ENCODE measurements around the gene CHAF1B.
"Not testable (repeated sequence)": the region's sequence is repeated elsewhere in the genome, so short reads cannot be mapped to it uniquely, and the experiment has no call there.

The CHAF1B gene

GRCh38 chr21:36396971-36397370, 11.8 kb downstream of the CHAF1B start:
- Histone ChIP-seq H3K4me1 (ENCODE audit: insufficient read depth, low read length) (no peaks in the 10 kb centered on the region), H2AFZ (ENCODE audit: low read depth, low read length) (no peak overlapping the region), H3K4me3 (ENCODE audit: low read length) (no peak overlapping the region), H3K27me3 (ENCODE audit: insufficient read depth, low read length) (no peaks in the 10 kb centered on the region), H3K36me3 (ENCODE audit: insufficient read depth, low read length) (peaks cover 49% of the 10 kb centered on the region), H3K9me3 (ENCODE audit: low read length) (no peaks in the 10 kb centered on the region)

DNA sequence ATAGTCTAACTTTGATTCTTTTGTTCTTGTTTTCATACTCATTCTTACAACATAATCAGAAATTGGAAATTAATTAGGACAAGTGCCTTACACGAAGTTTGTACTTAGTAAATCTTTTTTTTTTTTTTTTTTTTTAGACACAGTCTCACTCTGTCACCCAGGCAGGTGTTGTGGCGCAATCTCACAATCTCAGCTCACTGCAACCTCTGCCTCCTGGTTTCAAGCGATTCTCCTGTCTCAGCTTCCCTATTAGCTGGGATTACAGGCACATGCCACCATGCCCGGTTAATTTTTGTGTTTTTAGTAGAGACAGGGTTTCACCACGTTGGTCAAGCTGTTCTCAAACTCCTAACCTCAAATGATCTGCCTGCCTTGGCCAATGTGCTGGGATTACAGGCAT, 12.4 kb downstream of the CHAF1B start:
- no peak overlapping the region for H2AFZ ChIP-seq (ENCODE audit: low read depth, low read length)
- H3K4me3 ChIP-seq (ENCODE audit: low read length): no peak overlapping the region
- H3K4me1 ChIP-seq (ENCODE audit: insufficient read depth, low read length): no peaks in the 10 kb centered on the region
- H3K36me3 ChIP-seq (ENCODE audit: insufficient read depth, low read length): peaks cover 51% of the 10 kb centered on the region
- no peaks in the 10 kb centered on the region for H3K27me3 ChIP-seq (ENCODE audit: insufficient read depth, low read length)
- H3K9me3 ChIP-seq (ENCODE audit: low read length): no peaks in the 10 kb centered on the region

GRCh38 chr21:36399736-36400135, 14.5 kb downstream of the CHAF1B start:
- H3K27me3 ChIP-seq (ENCODE audit: insufficient read depth, low read length); H3K4me3 ChIP-seq (ENCODE audit: low read length); H3K4me1 ChIP-seq (ENCODE audit: insufficient read depth, low read length); H2AFZ ChIP-seq (ENCODE audit: low read depth, low read length); H3K9me3 ChIP-seq (ENCODE audit: low read length): not testable (repeated sequence)
- H3K36me3 ChIP-seq (ENCODE audit: insufficient read depth, low read length): peaks cover 56% of the 10 kb centered on the region

DNA sequence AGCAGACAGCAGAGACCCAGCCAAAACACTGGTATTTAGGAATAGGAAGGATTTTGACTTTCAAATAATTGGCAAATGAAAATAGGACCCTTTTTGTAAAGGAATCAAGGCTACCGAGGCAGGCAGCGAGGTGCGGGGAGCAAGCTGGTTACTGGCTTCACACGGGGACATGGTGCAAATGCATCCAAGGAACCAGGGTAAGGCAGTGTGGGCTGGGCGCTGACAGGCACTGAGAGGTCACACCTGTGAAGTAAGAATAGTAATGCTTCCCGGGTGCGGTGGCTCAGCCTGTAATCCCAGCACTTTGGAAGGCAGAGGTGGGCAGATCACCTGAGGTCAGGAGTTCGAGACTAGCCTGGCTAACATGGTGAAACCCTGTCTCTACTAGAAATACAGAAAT, 15.5 kb downstream of the CHAF1B start:
- no peaks in the 10 kb centered on the region for H3K27me3 ChIP-seq (ENCODE audit: insufficient read depth, low read length)
- H3K36me3 ChIP-seq (ENCODE audit: insufficient read depth, low read length): peaks cover 54% of the 10 kb centered on the region
- H3K4me1 ChIP-seq (ENCODE audit: insufficient read depth, low read length): no peaks in the 10 kb centered on the region
- no peaks in the 10 kb centered on the region for H3K9me3 ChIP-seq (ENCODE audit: low read length)
- H2AFZ ChIP-seq (ENCODE audit: low read depth, low read length): no peak overlapping the region
- no peak overlapping the region for H3K4me3 ChIP-seq (ENCODE audit: low read length)

GRCh38 chr21:36402339-36402738, 17.1 kb downstream of the CHAF1B start:
- H3K4me1 ChIP-seq (ENCODE audit: insufficient read depth, low read length): no peaks in the 10 kb centered on the region
- no peak overlapping the region for H3K4me3 ChIP-seq (ENCODE audit: low read length)
- peaks cover 47% of the 10 kb centered on the region for H3K36me3 ChIP-seq (ENCODE audit: insufficient read depth, low read length)
- no peaks in the 10 kb centered on the region for H3K9me3 ChIP-seq (ENCODE audit: low read length)
- H3K27me3 ChIP-seq (ENCODE audit: insufficient read depth, low read length): no peaks in the 10 kb centered on the region
- H2AFZ ChIP-seq (ENCODE audit: low read depth, low read length): no peak overlapping the region

- no peak overlapping the region for H3K4me3 ChIP-seq (ENCODE audit: low read length)
- H2AFZ ChIP-seq (ENCODE audit: low read depth, low read length): no peak overlapping the region
- no peaks in the 10 kb centered on the region for H3K9me3 ChIP-seq (ENCODE audit: low read length)
- no peaks in the 10 kb centered on the region for H3K27me3 ChIP-seq (ENCODE audit: insufficient read depth, low read length)
- H3K4me1 ChIP-seq (ENCODE audit: insufficient read depth, low read length): no peaks in the 10 kb centered on the region
- H3K36me3 ChIP-seq (ENCODE audit: insufficient read depth, low read length): peaks cover 45% of the 10 kb centered on the region
Observed at GRCh38 chr21:36403713-36404112, 18.5 kb downstream of the CHAF1B start.

DNA sequence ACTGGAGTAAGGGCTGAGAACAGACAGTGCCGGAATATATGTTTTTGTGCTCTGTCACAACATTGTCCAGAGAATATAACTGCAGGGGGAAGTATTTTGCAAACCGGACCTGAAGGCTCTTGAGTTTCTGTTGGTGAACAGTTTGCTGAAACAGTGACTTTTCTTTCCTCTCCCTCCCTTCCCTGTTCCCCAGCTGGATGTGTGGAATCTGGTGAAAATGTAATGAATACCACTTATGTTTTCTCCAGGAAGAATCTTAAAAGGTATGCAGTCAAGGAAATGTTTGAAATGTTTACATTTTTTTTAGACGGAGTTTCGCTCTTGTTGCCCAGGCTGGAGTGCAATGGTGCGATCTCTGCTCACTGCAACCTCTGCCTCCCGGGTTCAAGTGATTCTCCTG, 23.4 kb downstream of the CHAF1B start:
- Histone ChIP-seq H3K4me1 (ENCODE audit: insufficient read depth, low read length) (no peaks in the 10 kb centered on the region), H3K36me3 (ENCODE audit: insufficient read depth, low read length) (peaks cover 47% of the 10 kb centered on the region), H3K4me3 (ENCODE audit: low read length) (no peak overlapping the region), H3K9me3 (ENCODE audit: low read length) (no peaks in the 10 kb centered on the region), H3K27me3 (ENCODE audit: insufficient read depth, low read length) (no peaks in the 10 kb centered on the region), H2AFZ (ENCODE audit: low read depth, low read length) (no peak overlapping the region)

DNA sequence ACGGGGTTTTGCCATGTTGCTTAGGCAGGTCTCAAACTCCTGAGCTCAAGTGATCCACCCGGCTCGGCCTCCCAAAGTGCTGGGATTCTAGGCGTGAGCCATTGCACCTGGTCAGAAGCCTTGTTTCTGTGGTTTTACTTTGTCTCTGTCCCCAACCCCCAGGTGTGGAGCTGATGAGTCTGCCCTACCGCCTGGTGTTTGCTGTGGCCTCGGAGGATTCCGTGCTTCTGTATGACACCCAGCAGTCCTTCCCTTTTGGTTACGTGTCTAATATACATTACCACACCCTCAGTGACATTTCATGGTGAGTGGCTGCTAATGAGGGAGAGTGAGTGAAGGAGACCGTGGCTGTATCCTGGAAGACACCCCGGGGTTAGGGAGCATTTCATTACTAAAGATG, 26.1 kb downstream of the CHAF1B start:
- no peaks in the 10 kb centered on the region for H3K4me1 ChIP-seq (ENCODE audit: insufficient read depth, low read length)
- H3K36me3 ChIP-seq (ENCODE audit: insufficient read depth, low read length): peaks cover 56% of the 10 kb centered on the region
- H3K27me3 ChIP-seq (ENCODE audit: insufficient read depth, low read length): no peaks in the 10 kb centered on the region
- no peaks in the 10 kb centered on the region for H3K9me3 ChIP-seq (ENCODE audit: low read length)
- H2AFZ ChIP-seq (ENCODE audit: low read depth, low read length): no peak overlapping the region
- H3K4me3 ChIP-seq (ENCODE audit: low read length): no peak overlapping the region

DNA sequence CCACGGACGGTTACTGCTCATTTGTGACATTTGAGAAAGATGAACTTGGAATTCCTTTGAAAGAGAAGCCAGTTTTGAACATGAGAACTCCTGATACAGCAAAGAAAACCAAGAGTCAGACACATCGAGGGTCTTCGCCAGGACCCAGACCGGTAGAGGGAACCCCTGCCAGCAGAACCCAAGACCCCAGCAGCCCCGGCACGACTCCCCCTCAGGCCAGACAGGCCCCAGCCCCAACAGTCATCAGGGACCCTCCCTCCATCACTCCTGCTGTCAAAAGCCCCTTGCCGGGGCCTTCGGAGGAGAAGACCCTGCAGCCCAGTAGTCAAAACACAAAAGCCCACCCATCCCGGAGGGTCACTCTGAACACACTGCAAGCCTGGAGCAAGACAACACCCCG, 27.7 kb downstream of the CHAF1B start:
- Histone ChIP-seq H2AFZ (ENCODE audit: low read depth, low read length) (no peak overlapping the region), H3K4me1 (ENCODE audit: insufficient read depth, low read length) (no peaks in the 10 kb centered on the region), H3K4me3 (ENCODE audit: low read length) (no peak overlapping the region), H3K36me3 (ENCODE audit: insufficient read depth, low read length) (peaks cover 61% of the 10 kb centered on the region), H3K27me3 (ENCODE audit: insufficient read depth, low read length) (no peaks in the 10 kb centered on the region), H3K9me3 (ENCODE audit: low read length) (no peaks in the 10 kb centered on the region)

GRCh38 chr21:36415375-36415774, 30.2 kb downstream of the CHAF1B start:
- no peak overlapping the region for H3K4me3 ChIP-seq (ENCODE audit: low read length)
- peaks cover 54% of the 10 kb centered on the region for H3K36me3 ChIP-seq (ENCODE audit: insufficient read depth, low read length)
- H3K4me1 ChIP-seq (ENCODE audit: insufficient read depth, low read length): no peaks in the 10 kb centered on the region
- H3K9me3 ChIP-seq (ENCODE audit: low read length): no peaks in the 10 kb centered on the region
- H3K27me3 ChIP-seq (ENCODE audit: insufficient read depth, low read length): no peaks in the 10 kb centered on the region
- H2AFZ ChIP-seq (ENCODE audit: low read depth, low read length): no peak overlapping the region

- no peaks in the 10 kb centered on the region for H3K4me1 ChIP-seq (ENCODE audit: insufficient read depth, low read length)
- no peaks in the 10 kb centered on the region for H3K27me3 ChIP-seq (ENCODE audit: insufficient read depth, low read length)
- no peaks in the 10 kb centered on the region for H3K9me3 ChIP-seq (ENCODE audit: low read length)
- peaks cover 22% of the 10 kb centered on the region for H3K36me3 ChIP-seq (ENCODE audit: insufficient read depth, low read length)
- H3K4me3 ChIP-seq (ENCODE audit: low read length): no peak overlapping the region
- H2AFZ ChIP-seq (ENCODE audit: low read depth, low read length): no peak overlapping the region
Observed at GRCh38 chr21:36419241-36419640, 34.0 kb downstream of the CHAF1B start.

- H3K4me1 ChIP-seq (ENCODE audit: insufficient read depth, low read length): no peaks in the 10 kb centered on the region
- no peaks in the 10 kb centered on the region for H3K27me3 ChIP-seq (ENCODE audit: insufficient read depth, low read length)
- peaks cover 22% of the 10 kb centered on the region for H3K36me3 ChIP-seq (ENCODE audit: insufficient read depth, low read length)
- no peaks in the 10 kb centered on the region for H3K9me3 ChIP-seq (ENCODE audit: low read length)
- H2AFZ ChIP-seq (ENCODE audit: low read depth, low read length): no peak overlapping the region
- no peak overlapping the region for H3K4me3 ChIP-seq (ENCODE audit: low read length)
Observed at GRCh38 chr21:36419996-36420395, 34.8 kb downstream of the CHAF1B start.

DNA sequence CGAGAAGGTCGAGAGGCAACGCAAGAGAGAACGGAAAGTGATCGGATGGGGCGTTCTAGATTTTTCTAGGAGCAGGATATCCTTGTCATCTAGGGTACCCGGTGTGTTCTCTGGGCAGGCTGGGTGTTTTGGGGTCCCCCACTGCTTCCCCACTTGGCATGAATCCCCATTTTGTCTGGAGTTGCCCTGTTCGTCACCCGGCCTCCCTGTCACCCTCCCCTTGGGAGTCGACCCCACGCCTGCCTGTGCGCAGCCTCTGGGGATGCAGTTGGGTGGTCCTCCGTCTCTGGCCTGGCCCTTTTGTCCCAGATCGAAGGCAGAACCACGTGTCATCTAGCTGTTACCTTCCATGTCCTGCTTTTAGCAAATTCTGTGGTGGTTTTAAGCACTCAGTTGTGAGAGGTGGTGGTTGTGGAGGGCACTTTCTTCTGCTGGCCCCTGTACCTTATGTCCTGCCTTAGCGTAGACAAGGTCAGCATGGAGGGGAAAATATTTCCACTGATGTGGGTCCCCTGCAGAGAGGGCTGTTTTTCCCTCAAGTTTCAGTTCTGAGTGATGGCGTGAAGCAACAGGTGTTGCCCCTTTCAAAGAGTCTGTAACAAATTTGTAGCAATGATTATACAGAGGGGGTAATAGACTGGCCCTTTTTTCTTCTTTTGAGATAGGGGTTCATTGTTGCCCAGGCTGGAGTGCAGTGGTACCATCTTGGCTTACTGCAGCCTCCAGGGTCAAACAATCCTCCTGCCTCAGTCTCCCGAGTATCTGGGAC, 35.6 kb downstream of the CHAF1B start:
- peaks cover 18% of the 10 kb centered on the region for H3K36me3 ChIP-seq (ENCODE audit: insufficient read depth, low read length)
- no peak overlapping the region for H3K4me3 ChIP-seq (ENCODE audit: low read length)
- H2AFZ ChIP-seq (ENCODE audit: low read depth, low read length): no peak overlapping the region
- no peaks in the 10 kb centered on the region for H3K27me3 ChIP-seq (ENCODE audit: insufficient read depth, low read length)
- H3K9me3 ChIP-seq (ENCODE audit: low read length): no peaks in the 10 kb centered on the region
- no peaks in the 10 kb centered on the region for H3K4me1 ChIP-seq (ENCODE audit: insufficient read depth, low read length)
